ENCODE measurements around the gene BLTP3A.

The BLTP3A gene

GRCh38 chr6:34788111-34788510, 3.8 kb upstream of the BLTP3A start:
- H3K4me3 Mint-ChIP-seq: no peak overlapping the region
- no peak overlapping the region for H3K27ac Mint-ChIP-seq
- H3K27me3 Mint-ChIP-seq (ENCODE audit: low read depth, poor library complexity): no peaks in the 10 kb centered on the region
- no peak for DNase-seq
- peaks cover 18% of the 10 kb centered on the region for H3K9me3 Mint-ChIP-seq
- peaks cover 20% of the 10 kb centered on the region for H3K4me1 Mint-ChIP-seq
- TF ChIP-seq CTCF (IDR thresholded peaks at IDR 0.05): no peak
- H3K36me3 Mint-ChIP-seq (ENCODE audit: low read depth): no peaks in the 10 kb centered on the region

DNA sequence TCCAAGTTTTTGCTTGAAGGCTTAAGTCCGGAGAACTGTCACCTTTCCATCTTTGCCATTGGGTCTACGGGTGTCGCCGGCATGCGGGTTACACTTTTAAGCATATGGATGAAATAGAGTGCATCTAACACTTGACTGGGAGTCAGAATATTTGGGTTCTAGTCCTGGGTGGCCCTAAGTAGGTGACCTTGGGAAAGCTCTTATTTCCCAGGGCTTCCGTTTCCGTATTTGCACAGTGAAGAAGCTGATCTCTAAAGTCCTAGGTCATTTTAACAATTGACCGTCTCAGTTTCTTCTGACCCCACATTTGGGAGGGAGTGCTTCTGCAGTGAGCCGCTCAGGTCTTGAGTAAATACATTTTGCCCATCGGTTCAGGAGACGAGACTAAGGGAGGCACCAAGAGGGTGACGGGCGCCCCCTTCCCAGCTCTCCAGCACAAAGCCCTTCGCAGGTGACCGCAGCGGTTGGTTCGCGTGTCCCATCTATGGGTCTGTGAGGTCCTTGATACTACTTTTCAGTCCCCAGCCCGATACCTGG, 651 bp upstream of the BLTP3A start:
- Mint-ChIP-seq H3K9me3 (peaks cover 14% of the 10 kb centered on the region), H3K4me3 (peak overlapping the region; percentile 94), H3K4me1 (peaks cover 37% of the 10 kb centered on the region), H3K27me3 (ENCODE audit: low read depth, poor library complexity) (no peaks in the 10 kb centered on the region), H3K27ac (peak overlapping the region; percentile 94), H3K36me3 (ENCODE audit: low read depth) (peaks cover 8% of the 10 kb centered on the region)
- no peak for TF ChIP-seq CTCF (IDR thresholded peaks at IDR 0.05)
- peak; percentile 51 for DNase-seq

DNA sequence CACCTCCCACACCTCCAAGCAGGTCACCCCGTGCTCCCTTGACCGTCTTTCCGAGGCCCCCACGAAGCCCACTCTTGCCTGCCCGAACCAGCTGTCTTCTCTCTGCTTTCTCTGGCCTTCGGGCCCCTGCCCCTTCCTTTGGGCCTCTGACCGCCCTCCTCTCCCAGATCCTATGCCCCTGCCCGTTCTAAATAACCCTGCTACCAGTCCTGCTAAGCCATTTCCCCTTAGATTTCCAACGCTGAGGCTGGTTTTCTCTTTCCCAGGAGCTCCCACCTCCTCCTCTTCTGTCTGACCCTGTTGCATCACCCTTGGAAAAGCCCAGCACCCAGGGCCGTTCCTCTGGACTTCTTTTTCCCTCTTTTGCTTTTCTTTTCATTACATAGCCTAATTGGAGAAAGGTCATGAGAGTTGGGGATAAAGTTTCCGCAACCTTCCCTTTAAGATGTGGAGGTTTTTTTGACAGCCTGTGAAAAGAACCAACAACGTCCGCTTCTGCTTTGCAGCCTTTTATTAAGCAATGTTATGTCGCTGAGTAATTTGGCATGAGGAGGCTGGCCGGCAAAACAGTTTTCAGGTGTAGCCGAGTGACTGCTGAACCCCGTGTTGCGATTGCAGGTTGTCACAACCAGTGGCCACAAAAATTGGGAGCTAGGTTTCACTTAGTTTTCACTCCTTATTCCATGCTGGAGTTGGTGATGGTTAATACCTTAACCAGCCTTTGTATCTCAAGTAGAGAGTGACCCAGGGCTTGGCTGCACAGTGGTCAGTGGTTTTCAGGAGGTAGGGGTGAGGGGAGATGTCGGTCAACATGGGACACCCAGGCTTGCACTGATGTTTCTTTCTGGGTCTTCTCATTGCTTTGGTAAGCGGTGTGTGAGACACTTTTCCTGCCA, 970 bp downstream of the BLTP3A start:
- H3K4me1 Mint-ChIP-seq: peaks cover 38% of the 10 kb centered on the region
- H3K36me3 Mint-ChIP-seq (ENCODE audit: low read depth): peaks cover 9% of the 10 kb centered on the region
- H3K27ac Mint-ChIP-seq: peak overlapping the region; percentile 92
- peaks cover 5% of the 10 kb centered on the region for H3K9me3 Mint-ChIP-seq
- TF ChIP-seq CTCF (IDR thresholded peaks at IDR 0.05): no peak
- peak overlapping the region; percentile 94 for H3K4me3 Mint-ChIP-seq
- DNase-seq: peak; percentile 23
- H3K27me3 Mint-ChIP-seq (ENCODE audit: low read depth, poor library complexity): no peaks in the 10 kb centered on the region

GRCh38 chr6:34793877-34794276, 2.0 kb downstream of the BLTP3A start:
- Mint-ChIP-seq H3K27me3 (ENCODE audit: low read depth, poor library complexity) (no peaks in the 10 kb centered on the region), H3K4me1 (peaks cover 38% of the 10 kb centered on the region), H3K27ac (no peak overlapping the region), H3K36me3 (ENCODE audit: low read depth) (peaks cover 9% of the 10 kb centered on the region), H3K9me3 (no peaks in the 10 kb centered on the region), H3K4me3 (peak overlapping the region; percentile 94)
- no peak for DNase-seq
- no peak for TF ChIP-seq CTCF (IDR thresholded peaks at IDR 0.05)

- Mint-ChIP-seq H3K4me1 (peaks cover 36% of the 10 kb centered on the region), H3K9me3 (no peaks in the 10 kb centered on the region), H3K27me3 (ENCODE audit: low read depth, poor library complexity) (no peaks in the 10 kb centered on the region), H3K27ac (peak overlapping the region; percentile 64), H3K4me3 (no peak overlapping the region), H3K36me3 (ENCODE audit: low read depth) (peaks cover 9% of the 10 kb centered on the region)
- TF ChIP-seq CTCF (IDR thresholded peaks at IDR 0.05): no peak
- no peak for DNase-seq
Measured at GRCh38 chr6:34795836-34796425, 4.0 kb downstream of the BLTP3A start.

Data from nephron progenitor cell (in vitro differentiated cells).